ENCODE results near the gene PTK6. TPM values are rescaled to one million over a fixed set of nuclear protein-coding genes. Genes with fewer than 3 reads are reported as not detected.

The PTK6 gene
- total and polyA plus RNA-seq, 2 of the 13 experiments (the other 11 are each of a cell fraction or from before 2014, with no cell fraction given): 0.08 TPM; not detected in 1

DNA sequence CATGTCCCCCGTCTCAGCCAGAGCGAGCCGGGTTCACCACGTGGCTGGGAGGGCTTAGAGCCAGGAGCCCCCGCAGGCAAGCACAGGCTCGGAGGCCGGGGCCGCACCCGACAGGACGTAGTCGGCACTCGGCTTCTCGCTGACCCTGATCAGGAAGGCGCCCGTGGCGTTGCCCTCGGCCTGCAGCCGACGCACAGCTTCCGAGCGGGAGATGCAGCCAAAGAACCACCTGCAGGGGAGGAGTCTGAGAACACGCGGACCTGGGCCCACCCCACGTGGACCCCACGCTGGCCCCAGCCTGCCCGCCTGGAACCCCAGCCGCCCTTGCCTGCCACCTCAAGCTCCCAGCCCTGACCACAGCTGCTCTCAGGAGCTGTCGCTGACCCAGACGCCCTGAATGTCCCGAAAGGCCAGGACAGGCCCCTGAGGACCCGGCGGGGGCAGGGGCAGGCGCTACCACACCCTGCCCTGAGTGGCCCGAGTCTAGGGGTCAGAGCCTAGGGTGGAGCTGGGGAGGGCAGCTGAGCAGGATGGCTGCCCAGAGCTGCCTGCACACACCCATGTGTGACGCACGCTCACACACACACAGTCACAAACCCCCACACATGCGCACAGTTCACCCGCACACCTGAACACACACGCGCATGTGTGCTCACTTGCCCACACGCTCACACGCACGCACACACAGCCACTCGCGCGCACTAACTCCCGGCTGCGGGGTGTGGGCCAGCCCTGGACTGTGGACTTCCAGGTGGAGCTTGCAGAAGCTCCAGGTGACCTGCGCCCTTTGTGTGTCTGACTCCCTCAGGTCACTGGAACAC lies 2.1 kb downstream of the PTK6 start (continued):
- TF ChIP-seq PHF20 (CRISPR knock-in tag; IDR thresholded peaks at IDR 0.05): no peak
- TF ChIP-seq CBFB (CRISPR knock-in tag; IDR thresholded peaks at IDR 0.05): no peak
- TF ChIP-seq MED1 (CRISPR knock-in tag; IDR thresholded peaks at IDR 0.05): no peak
- TF ChIP-seq HOXA5 (CRISPR knock-in tag; IDR thresholded peaks at IDR 0.05): no peak
- TF ChIP-seq, protein P1, sequence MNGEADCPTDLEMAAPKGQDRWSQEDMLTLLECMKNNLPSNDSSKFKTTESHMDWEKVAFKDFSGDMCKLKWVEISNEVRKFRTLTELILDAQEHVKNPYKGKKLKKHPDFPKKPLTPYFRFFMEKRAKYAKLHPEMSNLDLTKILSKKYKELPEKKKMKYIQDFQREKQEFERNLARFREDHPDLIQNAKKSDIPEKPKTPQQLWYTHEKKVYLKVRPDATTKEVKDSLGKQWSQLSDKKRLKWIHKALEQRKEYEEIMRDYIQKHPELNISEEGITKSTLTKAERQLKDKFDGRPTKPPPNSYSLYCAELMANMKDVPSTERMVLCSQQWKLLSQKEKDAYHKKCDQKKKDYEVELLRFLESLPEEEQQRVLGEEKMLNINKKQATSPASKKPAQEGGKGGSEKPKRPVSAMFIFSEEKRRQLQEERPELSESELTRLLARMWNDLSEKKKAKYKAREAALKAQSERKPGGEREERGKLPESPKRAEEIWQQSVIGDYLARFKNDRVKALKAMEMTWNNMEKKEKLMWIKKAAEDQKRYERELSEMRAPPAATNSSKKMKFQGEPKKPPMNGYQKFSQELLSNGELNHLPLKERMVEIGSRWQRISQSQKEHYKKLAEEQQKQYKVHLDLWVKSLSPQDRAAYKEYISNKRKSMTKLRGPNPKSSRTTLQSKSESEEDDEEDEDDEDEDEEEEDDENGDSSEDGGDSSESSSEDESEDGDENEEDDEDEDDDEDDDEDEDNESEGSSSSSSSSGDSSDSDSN (CRISPR knock-in tag; IDR thresholded peaks at IDR 0.05): peak; percentile 20; the same call in 1 of the 2 replicates
- TF ChIP-seq, protein P2, sequence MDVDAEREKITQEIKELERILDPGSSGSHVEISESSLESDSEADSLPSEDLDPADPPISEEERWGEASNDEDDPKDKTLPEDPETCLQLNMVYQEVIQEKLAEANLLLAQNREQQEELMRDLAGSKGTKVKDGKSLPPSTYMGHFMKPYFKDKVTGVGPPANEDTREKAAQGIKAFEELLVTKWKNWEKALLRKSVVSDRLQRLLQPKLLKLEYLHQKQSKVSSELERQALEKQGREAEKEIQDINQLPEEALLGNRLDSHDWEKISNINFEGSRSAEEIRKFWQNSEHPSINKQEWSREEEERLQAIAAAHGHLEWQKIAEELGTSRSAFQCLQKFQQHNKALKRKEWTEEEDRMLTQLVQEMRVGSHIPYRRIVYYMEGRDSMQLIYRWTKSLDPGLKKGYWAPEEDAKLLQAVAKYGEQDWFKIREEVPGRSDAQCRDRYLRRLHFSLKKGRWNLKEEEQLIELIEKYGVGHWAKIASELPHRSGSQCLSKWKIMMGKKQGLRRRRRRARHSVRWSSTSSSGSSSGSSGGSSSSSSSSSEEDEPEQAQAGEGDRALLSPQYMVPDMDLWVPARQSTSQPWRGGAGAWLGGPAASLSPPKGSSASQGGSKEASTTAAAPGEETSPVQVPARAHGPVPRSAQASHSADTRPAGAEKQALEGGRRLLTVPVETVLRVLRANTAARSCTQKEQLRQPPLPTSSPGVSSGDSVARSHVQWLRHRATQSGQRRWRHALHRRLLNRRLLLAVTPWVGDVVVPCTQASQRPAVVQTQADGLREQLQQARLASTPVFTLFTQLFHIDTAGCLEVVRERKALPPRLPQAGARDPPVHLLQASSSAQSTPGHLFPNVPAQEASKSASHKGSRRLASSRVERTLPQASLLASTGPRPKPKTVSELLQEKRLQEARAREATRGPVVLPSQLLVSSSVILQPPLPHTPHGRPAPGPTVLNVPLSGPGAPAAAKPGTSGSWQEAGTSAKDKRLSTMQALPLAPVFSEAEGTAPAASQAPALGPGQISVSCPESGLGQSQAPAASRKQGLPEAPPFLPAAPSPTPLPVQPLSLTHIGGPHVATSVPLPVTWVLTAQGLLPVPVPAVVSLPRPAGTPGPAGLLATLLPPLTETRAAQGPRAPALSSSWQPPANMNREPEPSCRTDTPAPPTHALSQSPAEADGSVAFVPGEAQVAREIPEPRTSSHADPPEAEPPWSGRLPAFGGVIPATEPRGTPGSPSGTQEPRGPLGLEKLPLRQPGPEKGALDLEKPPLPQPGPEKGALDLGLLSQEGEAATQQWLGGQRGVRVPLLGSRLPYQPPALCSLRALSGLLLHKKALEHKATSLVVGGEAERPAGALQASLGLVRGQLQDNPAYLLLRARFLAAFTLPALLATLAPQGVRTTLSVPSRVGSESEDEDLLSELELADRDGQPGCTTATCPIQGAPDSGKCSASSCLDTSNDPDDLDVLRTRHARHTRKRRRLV (CRISPR knock-in tag; IDR thresholded peaks at IDR 0.05): no peak
- peak; percentile 87; the same call in 1 of the 2 replicates for TF ChIP-seq MTF2 (CRISPR knock-in tag; IDR thresholded peaks at IDR 0.05; ENCODE audit: borderline replicate concordance)
- TF ChIP-seq HIVEP1 (CRISPR knock-in tag; IDR thresholded peaks at IDR 0.05): no peak
- peak; percentile 89; the same call in 1 of the 2 replicates for TF ChIP-seq MTA1 (CRISPR knock-in tag; IDR thresholded peaks at IDR 0.05; ENCODE audit: borderline replicate concordance)
- no peak for TF ChIP-seq ZNF557 (CRISPR knock-in tag; IDR thresholded peaks at IDR 0.05)
- TF ChIP-seq NFE2L2 (IDR thresholded peaks at IDR 0.05; ENCODE audit: low read length): no peak
- TF ChIP-seq, protein P3, sequence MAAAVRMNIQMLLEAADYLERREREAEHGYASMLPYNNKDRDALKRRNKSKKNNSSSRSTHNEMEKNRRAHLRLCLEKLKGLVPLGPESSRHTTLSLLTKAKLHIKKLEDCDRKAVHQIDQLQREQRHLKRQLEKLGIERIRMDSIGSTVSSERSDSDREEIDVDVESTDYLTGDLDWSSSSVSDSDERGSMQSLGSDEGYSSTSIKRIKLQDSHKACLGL (CRISPR knock-in tag; IDR thresholded peaks at IDR 0.05): peak; percentile 22; the same call in 1 of the 2 replicates
- peak; percentile 45; the same call in 1 of the 2 replicates for TF ChIP-seq KDM2A (CRISPR knock-in tag; IDR thresholded peaks at IDR 0.05; ENCODE audit: borderline replicate concordance, low read depth)
- no peak for TF ChIP-seq ZMYM2 (CRISPR knock-in tag; IDR thresholded peaks at IDR 0.05)
- TF ChIP-seq, protein P4, sequence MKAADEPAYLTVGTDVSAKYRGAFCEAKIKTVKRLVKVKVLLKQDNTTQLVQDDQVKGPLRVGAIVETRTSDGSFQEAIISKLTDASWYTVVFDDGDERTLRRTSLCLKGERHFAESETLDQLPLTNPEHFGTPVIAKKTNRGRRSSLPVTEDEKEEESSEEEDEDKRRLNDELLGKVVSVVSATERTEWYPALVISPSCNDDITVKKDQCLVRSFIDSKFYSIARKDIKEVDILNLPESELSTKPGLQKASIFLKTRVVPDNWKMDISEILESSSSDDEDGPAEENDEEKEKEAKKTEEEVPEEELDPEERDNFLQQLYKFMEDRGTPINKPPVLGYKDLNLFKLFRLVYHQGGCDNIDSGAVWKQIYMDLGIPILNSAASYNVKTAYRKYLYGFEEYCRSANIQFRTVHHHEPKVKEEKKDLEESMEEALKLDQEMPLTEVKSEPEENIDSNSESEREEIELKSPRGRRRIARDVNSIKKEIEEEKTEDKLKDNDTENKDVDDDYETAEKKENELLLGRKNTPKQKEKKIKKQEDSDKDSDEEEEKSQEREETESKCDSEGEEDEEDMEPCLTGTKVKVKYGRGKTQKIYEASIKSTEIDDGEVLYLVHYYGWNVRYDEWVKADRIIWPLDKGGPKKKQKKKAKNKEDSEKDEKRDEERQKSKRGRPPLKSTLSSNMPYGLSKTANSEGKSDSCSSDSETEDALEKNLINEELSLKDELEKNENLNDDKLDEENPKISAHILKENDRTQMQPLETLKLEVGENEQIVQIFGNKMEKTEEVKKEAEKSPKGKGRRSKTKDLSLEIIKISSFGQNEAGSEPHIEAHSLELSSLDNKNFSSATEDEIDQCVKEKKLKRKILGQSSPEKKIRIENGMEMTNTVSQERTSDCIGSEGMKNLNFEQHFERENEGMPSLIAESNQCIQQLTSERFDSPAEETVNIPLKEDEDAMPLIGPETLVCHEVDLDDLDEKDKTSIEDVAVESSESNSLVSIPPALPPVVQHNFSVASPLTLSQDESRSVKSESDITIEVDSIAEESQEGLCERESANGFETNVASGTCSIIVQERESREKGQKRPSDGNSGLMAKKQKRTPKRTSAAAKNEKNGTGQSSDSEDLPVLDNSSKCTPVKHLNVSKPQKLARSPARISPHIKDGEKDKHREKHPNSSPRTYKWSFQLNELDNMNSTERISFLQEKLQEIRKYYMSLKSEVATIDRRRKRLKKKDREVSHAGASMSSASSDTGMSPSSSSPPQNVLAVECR (CRISPR knock-in tag; IDR thresholded peaks at IDR 0.05; ENCODE audit: borderline replicate concordance): peak; percentile 57
- TF ChIP-seq KDM4B (CRISPR knock-in tag; IDR thresholded peaks at IDR 0.05): no peak
- no peak for TF ChIP-seq ZNF768 (CRISPR knock-in tag; IDR thresholded peaks at IDR 0.05)

All from HepG2 (cell line).